Measurements from ENCODE around the gene B4GALT2. TPM values are rescaled to one million over a fixed set of nuclear protein-coding genes. Genes with fewer than 3 reads are reported as not detected.

B4GALT2 gene
- total and polyA plus RNA-seq, 9 of the 15 experiments (the other 6 are each of a cell fraction or from before 2014, with no cell fraction given) = 1.3 to 86.8 (median 43.8) TPM

DNA sequence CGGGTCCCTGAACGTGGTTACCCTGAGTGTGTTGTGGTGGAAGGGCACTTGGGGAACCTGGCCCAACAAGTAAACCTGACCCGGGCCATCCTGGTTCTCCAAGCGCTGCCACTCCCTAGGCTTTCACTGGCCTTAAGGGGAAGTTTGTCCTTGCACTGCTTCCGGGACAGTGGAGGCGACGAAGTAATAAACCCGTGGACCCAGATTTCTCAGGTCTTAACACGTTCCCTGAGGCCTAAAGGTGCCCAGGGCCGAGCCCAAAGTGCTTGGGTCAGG is 12.1 kb downstream of the B4GALT2 start:
- WGBS (ENCODE audit: insufficient coverage, low coverage, missing lambda C conversion rate) = 2% methylated on average over 10 of the region's 10 CpGs
- H4K20me1 ChIP-seq (replicated peaks; ENCODE audit: control insufficient read depth, insufficient read depth, low read length) = no peaks in the 10 kb centered on the region
- H3K9me1 ChIP-seq (ENCODE audit: control insufficient read depth, insufficient read depth, low read length) = no peaks in the 10 kb centered on the region
- in situ Hi-C loops (cut with MboI) (no loop called here), intact Hi-C loops (cut with micrococcal nuclease) (loop anchor here (2.0 to 10.0 kb wide), 3 partner anchors 16 to 304 kb away; partner anchors contain the start of gene ATP6V0B)
- FAIRE-seq (peak; percentile 68), DNase-seq (ENCODE audit: extremely low read depth in 1 of 4, low spot score in 3 of 4) (peak in 1 of 4 experiments; percentile 35), ATAC-seq (no peak; the same call in 2 of the 3 replicates)
- no TSS peak for BruUV-seq (replicated peaks)
- POLR2A ChIA-PET = interaction anchor here (1.3 kb wide), 1 partner anchor 14 kb away, joined by 4 read pairs; no protein-coding TSS in a partner anchor
- H3K9me3 ChIP-seq (replicated peaks; ENCODE audit: control insufficient read depth, insufficient read depth, low read depth, low read length) = no peaks in the 10 kb centered on the region
- no peaks in the 10 kb centered on the region for H3K79me2 ChIP-seq (ENCODE audit: control insufficient read depth, insufficient read depth, low read length)
- peaks cover 15 to 41% of the 10 kb centered on the region in 2 experiments; a peak in 4 of 5 replicates for H3K4me1 ChIP-seq (replicated peaks in 1 of 2; ENCODE audit: control insufficient read depth in 2 of 2, insufficient read depth in 2 of 2, low read length in 2 of 2)
- H3K4me2 ChIP-seq (ENCODE audit: insufficient read depth, low read length) = peak overlapping the region; percentile 81
- peak overlapping the region; percentile 65 to 95 for H3K9ac ChIP-seq (ENCODE audit: insufficient read depth in 1 of 2, low read depth in 2 of 2, low read length in 2 of 2)
- H3K36me3 ChIP-seq (ENCODE audit: control insufficient read depth, insufficient read depth, low read length) = peaks cover 14% of the 10 kb centered on the region; the same call in 2 of the 3 replicates
- H3K27ac ChIP-seq (ENCODE audit: extremely low read depth, low read depth, low read length) = peak overlapping the region; percentile 51
- H2AFZ ChIP-seq (ENCODE audit: low read depth, low read length) = peak overlapping the region; percentile 96
- H3K4me3 ChIP-seq = peak overlapping the region; percentile 74
- CTCF ChIA-PET (ENCODE audit: low intra/inter-chr PET ratio) = interaction anchor here (0.7 to 0.8 kb wide), 2 partner anchors 202 to 763 kb away, joined by 4 to 5 read pairs; no protein-coding TSS in a partner anchor
- H3K27me3 ChIP-seq (ENCODE audit: control insufficient read depth in 2 of 2, insufficient read depth in 2 of 2, low read length in 2 of 2) = no peaks in the 10 kb centered on the region
- TF ChIP-seq EHMT2 (IDR thresholded peaks at IDR 0.05) (no peak), ZNF282 (CRISPR knock-in tag; IDR thresholded peaks at IDR 0.05) (no peak), DIDO1 (tag; IDR thresholded peaks at IDR 0.05; ENCODE audit: low read depth) (0 out of 2 replicates have a peak, but pooled peaks have one; percentile 18), COPS2 (conservative IDR thresholded peaks at IDR 0.05) (no peak), KDM2B (CRISPR knock-in tag; IDR thresholded peaks at IDR 0.05) (no peak), GABPB1 (CRISPR knock-in tag; IDR thresholded peaks at IDR 0.05) (no peak), ZSCAN32 (CRISPR knock-in tag; IDR thresholded peaks at IDR 0.05) (no peak), RBBP5 (IDR thresholded peaks at IDR 0.05; ENCODE audit: borderline replicate concordance, insufficient read depth, low read length, poor library complexity, severe bottlenecking) (peak; percentile 57), ZNF3 (CRISPR knock-in tag; IDR thresholded peaks at IDR 0.05) (no peak), MTF1 (CRISPR knock-in tag; IDR thresholded peaks at IDR 0.05; ENCODE audit: borderline replicate concordance) (no peak), ERF (CRISPR knock-in tag; IDR thresholded peaks at IDR 0.05) (no peak), NCOR1 (IDR thresholded peaks at IDR 0.05) (no peak), SRSF9 (IDR thresholded peaks at IDR 0.05; ENCODE audit: borderline replicate concordance, low read depth, low read length) (no peak), CREBBP (IDR thresholded peaks at IDR 0.05; ENCODE audit: low read depth, low read length) (no peak), XRCC5 (IDR thresholded peaks at IDR 0.05; ENCODE audit: low read depth, low read length) (no peak), CHCHD3 (CRISPR knock-in tag; IDR thresholded peaks at IDR 0.05) (no peak)
- TF ChIP-seq, protein P1, sequence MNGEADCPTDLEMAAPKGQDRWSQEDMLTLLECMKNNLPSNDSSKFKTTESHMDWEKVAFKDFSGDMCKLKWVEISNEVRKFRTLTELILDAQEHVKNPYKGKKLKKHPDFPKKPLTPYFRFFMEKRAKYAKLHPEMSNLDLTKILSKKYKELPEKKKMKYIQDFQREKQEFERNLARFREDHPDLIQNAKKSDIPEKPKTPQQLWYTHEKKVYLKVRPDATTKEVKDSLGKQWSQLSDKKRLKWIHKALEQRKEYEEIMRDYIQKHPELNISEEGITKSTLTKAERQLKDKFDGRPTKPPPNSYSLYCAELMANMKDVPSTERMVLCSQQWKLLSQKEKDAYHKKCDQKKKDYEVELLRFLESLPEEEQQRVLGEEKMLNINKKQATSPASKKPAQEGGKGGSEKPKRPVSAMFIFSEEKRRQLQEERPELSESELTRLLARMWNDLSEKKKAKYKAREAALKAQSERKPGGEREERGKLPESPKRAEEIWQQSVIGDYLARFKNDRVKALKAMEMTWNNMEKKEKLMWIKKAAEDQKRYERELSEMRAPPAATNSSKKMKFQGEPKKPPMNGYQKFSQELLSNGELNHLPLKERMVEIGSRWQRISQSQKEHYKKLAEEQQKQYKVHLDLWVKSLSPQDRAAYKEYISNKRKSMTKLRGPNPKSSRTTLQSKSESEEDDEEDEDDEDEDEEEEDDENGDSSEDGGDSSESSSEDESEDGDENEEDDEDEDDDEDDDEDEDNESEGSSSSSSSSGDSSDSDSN (IDR thresholded peaks at IDR 0.05; ENCODE audit: borderline replicate concordance in 1 of 2, low read depth in 2 of 2, low read length in 2 of 2) = no peak
- TF ChIP-seq, protein P2, sequence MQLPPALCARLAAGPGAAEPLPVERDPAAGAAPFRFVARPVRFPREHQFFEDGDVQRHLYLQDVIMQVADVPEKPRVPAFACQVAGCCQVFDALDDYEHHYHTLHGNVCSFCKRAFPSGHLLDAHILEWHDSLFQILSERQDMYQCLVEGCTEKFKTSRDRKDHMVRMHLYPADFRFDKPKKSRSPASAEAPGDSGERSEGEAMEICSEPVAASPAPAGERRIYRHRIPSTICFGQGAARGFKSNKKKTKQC (CRISPR knock-in tag; IDR thresholded peaks at IDR 0.05) = no peak; the same call in 1 of the 2 replicates
- TF ChIP-seq, protein P3, sequence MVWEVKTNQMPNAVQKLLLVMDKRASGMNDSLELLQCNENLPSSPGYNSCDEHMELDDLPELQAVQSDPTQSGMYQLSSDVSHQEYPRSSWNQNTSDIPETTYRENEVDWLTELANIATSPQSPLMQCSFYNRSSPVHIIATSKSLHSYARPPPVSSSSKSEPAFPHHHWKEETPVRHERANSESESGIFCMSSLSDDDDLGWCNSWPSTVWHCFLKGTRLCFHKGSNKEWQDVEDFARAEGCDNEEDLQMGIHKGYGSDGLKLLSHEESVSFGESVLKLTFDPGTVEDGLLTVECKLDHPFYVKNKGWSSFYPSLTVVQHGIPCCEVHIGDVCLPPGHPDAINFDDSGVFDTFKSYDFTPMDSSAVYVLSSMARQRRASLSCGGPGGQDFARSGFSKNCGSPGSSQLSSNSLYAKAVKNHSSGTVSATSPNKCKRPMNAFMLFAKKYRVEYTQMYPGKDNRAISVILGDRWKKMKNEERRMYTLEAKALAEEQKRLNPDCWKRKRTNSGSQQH (CRISPR knock-in tag; IDR thresholded peaks at IDR 0.05) = no peak
- TF ChIP-seq, protein P4, sequence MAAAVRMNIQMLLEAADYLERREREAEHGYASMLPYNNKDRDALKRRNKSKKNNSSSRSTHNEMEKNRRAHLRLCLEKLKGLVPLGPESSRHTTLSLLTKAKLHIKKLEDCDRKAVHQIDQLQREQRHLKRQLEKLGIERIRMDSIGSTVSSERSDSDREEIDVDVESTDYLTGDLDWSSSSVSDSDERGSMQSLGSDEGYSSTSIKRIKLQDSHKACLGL (CRISPR knock-in tag; IDR thresholded peaks at IDR 0.05; ENCODE audit: borderline replicate concordance, poor library complexity, severe bottlenecking) = no peak

Data from K562 (cell line).